Activated B cell treated with CpG ODN at 0.5 μM for 24 hours (primary cell): ENCODE measurements around the gene CORIN. TPM values are rescaled to one million over a fixed set of nuclear protein-coding genes. Genes with fewer than 3 reads are reported as not detected.

Experiments used
- ATAC-seq: fragments of 200-7000 bp; cut with Tn5 transposase; one replicate; pipeline ENCODE4 v1.10.0; 2021; ENCODE audit warnings: low read depth, mild to moderate bottlenecking, moderate library complexity
- CTCF ChIA-PET: fragments of 350-600 bp; sonication (Branson Sonifier 250); formaldehyde crosslinking; loops from one replicate; lab custom pipeline; 2021; ENCODE audit warnings: antibody characterized with exemption; lab: Charles Lee
- POLR2A ChIA-PET: fragments of 350-600 bp; sonication (Branson Sonifier 250); formaldehyde crosslinking; loops from one replicate; lab custom pipeline; 2021; ENCODE audit warnings: antibody characterized with exemption; lab: Charles Lee
- DNase-seq: peaks from one replicate; pipeline ENCODE4 v3.0.0; 2022
- H3K27ac Mint-ChIP-seq: one replicate; pipeline ENCODE4 v1.8.0; 2020; ENCODE audit warnings: mixed read lengths
- H3K27me3 Mint-ChIP-seq: one replicate; pipeline ENCODE4 v1.8.0; 2021; ENCODE audit warnings: mixed read lengths
- H3K36me3 Mint-ChIP-seq: one replicate; pipeline ENCODE4 v1.8.0; 2021; ENCODE audit warnings: low read depth, mixed read lengths
- H3K4me1 Mint-ChIP-seq: one replicate; pipeline ENCODE4 v1.8.0; 2021; ENCODE audit warnings: mixed read lengths
- H3K4me3 Mint-ChIP-seq: one replicate; pipeline ENCODE4 v1.8.0; 2020; ENCODE audit warnings: mild to moderate bottlenecking, mixed read lengths
- H3K9me3 Mint-ChIP-seq: one replicate; pipeline ENCODE4 v1.8.0; 2020; ENCODE audit warnings: mixed read lengths
- CTCF ChIP-seq: fragments of 200-600 bp; IDR thresholded peaks from one replicate; pipeline ENCODE4 v1.8.0; 2022; ENCODE audit warnings: antibody characterized with exemption, mild to moderate bottlenecking
- intact Hi-C: fragments of 100-400 bp; cut with micrococcal nuclease; formaldehyde crosslinking; loops from one replicate; pipeline ENCODE4 v1.15.1; 2024
- total RNA-seq: library from RNA; stranded (reverse); gene quantifications from 2 replicates; pipeline ENCODE4 v1.2.3, GENCODE V29; 2022

CORIN gene
- total RNA-seq, 1 donor from 2014 or later = not detected

GRCh38 chr4:47651231-47651630 lies 186.6 kb downstream of the CORIN start:
- CTCF ChIA-PET = interaction anchor here (1.0 kb wide), 1 partner anchor 17 kb away, joined by 4 read pairs; no protein-coding TSS in a partner anchor
- intact Hi-C loops = no loop called here
- no peak overlapping the region for H3K27ac Mint-ChIP-seq

DNA sequence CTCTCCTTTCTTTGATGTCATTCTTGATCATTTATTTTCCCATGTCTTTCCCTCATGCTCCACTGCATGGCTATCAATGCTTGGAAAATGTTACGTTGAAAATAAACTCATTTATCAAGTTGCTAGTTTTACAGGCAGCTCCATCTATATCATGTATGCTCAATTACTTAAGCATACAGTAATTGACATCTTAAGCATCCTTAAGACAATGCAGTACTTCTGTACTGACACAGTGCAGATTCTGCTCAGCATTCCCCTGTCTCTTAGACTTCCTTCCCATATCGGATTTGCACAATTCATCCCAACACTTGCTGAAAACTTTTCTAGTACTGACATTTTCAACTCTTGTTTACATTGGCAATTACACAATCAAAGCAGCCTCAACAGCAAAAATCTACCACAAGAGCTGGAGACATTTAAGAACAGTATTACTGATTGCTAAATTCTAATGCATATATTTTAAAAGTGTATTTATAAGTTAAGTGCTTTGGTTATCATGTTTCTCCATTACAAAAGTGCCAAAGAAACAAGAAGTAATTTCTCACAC lies 187.2 kb downstream of the CORIN start:
- ChIA-PET POLR2A (no interaction called here), CTCF (no interaction called here)
- DNase-seq = no peak
- intact Hi-C loops = no loop called here
- Mint-ChIP-seq H3K4me1 (no peaks in the 10 kb centered on the region), H3K27ac (no peak overlapping the region), H3K36me3 (no peaks in the 10 kb centered on the region), H3K4me3 (no peak overlapping the region), H3K9me3 (no peaks in the 10 kb centered on the region), H3K27me3 (peaks cover 2% of the 10 kb centered on the region)
- TF ChIP-seq CTCF = no peak
- ATAC-seq = no peak

More at GRCh38 chr4:47651231-47651630, 186.6 kb downstream of the CORIN start:
- no peak overlapping the region for H3K4me3 Mint-ChIP-seq
- no peaks in the 10 kb centered on the region for H3K4me1 Mint-ChIP-seq
- POLR2A ChIA-PET = no interaction called here
- H3K27me3 Mint-ChIP-seq = peaks cover 2% of the 10 kb centered on the region
- H3K36me3 Mint-ChIP-seq = no peaks in the 10 kb centered on the region
- no peak for TF ChIP-seq CTCF
- ATAC-seq (no peak), DNase-seq (no peak)
- no peaks in the 10 kb centered on the region for H3K9me3 Mint-ChIP-seq

- no peak overlapping the region for H3K4me3 Mint-ChIP-seq
- ATAC-seq (no peak), DNase-seq (no peak)
- ChIA-PET POLR2A (no interaction called here), CTCF (no interaction called here)
- intact Hi-C loops = no loop called here
- no peaks in the 10 kb centered on the region for H3K4me1 Mint-ChIP-seq
- no peak for TF ChIP-seq CTCF
- no peaks in the 10 kb centered on the region for H3K9me3 Mint-ChIP-seq
- peaks cover 5% of the 10 kb centered on the region for H3K27me3 Mint-ChIP-seq
- H3K27ac Mint-ChIP-seq = no peak overlapping the region
- no peaks in the 10 kb centered on the region for H3K36me3 Mint-ChIP-seq
Measured at GRCh38 chr4:47647544-47647943, 190.3 kb downstream of the CORIN start.

GRCh38 chr4:47647029-47647428 lies 190.8 kb downstream of the CORIN start:
- Mint-ChIP-seq H3K9me3 (no peaks in the 10 kb centered on the region), H3K4me1 (no peaks in the 10 kb centered on the region)
- CTCF ChIA-PET = no interaction called here

DNA sequence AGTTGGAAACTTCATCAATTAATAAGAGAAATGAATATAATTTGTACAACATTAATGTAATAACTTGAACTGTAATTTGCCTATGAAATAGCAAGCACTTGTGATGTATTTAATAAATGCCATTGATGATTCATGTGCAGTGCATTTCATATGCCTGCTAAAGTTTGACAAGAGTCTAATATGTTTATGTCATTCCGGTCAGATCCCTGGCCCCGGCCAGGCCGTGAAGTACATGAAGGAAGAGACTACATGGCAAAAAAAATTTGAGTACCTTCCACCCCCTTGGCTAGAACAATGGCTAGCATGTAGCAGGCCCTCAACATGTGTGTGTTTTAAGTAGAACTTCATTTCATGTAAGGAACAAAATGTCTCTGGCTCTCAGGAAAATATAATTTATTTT lies 191.5 kb downstream of the CORIN start:
- Mint-ChIP-seq H3K27ac (no peak overlapping the region), H3K9me3 (no peaks in the 10 kb centered on the region), H3K27me3 (peaks cover 5% of the 10 kb centered on the region), H3K4me3 (no peak overlapping the region), H3K4me1 (no peaks in the 10 kb centered on the region), H3K36me3 (no peaks in the 10 kb centered on the region)
- no peak for TF ChIP-seq CTCF
- CTCF ChIA-PET = no interaction called here
- POLR2A ChIA-PET = no interaction called here
- DNase-seq (no peak), ATAC-seq (no peak)
- intact Hi-C loops = no loop called here

More at GRCh38 chr4:47647029-47647428, 190.8 kb downstream of the CORIN start:
- Mint-ChIP-seq H3K4me3 (no peak overlapping the region), H3K27me3 (peaks cover 5% of the 10 kb centered on the region), H3K27ac (no peak overlapping the region), H3K36me3 (no peaks in the 10 kb centered on the region)
- POLR2A ChIA-PET = no interaction called here
- TF ChIP-seq CTCF = no peak
- ATAC-seq = no peak
- intact Hi-C loops = no loop called here
- DNase-seq = no peak
